ENCODE data around the gene MAGI2.

MAGI2 gene

GRCh38 chr7:79141252-79141651, 312.2 kb downstream of the MAGI2 start:
- H3K27ac ChIP-seq = no peak overlapping the region

GRCh38 chr7:79137942-79138341, 315.5 kb downstream of the MAGI2 start:
- TF ChIP-seq CTCF (conservative IDR thresholded peaks at IDR 0.05) = no peak
- H3K27ac ChIP-seq = no peak overlapping the region

More at GRCh38 chr7:79141252-79141651, 312.2 kb downstream of the MAGI2 start:
- TF ChIP-seq CTCF (conservative IDR thresholded peaks at IDR 0.05) = no peak

- no peak overlapping the region for H3K27ac ChIP-seq
- TF ChIP-seq CTCF (conservative IDR thresholded peaks at IDR 0.05) = no peak
These were observed 320.5 kb downstream of the MAGI2 start for GRCh38 chr7:79132844-79133451.

- no peak for TF ChIP-seq CTCF (conservative IDR thresholded peaks at IDR 0.05)
- H3K27ac ChIP-seq = no peak overlapping the region
These were observed 322.8 kb downstream of the MAGI2 start for GRCh38 chr7:79130715-79131114.

GRCh38 chr7:79124331-79124730, 329.1 kb downstream of the MAGI2 start:
- TF ChIP-seq CTCF (conservative IDR thresholded peaks at IDR 0.05) = no peak
- H3K27ac ChIP-seq = no peak overlapping the region

GRCh38 chr7:79118143-79118542, 335.3 kb downstream of the MAGI2 start:
- no peak for TF ChIP-seq CTCF (conservative IDR thresholded peaks at IDR 0.05)
- H3K27ac ChIP-seq = no peak overlapping the region

GRCh38 chr7:79096361-79096805, 357.1 kb downstream of the MAGI2 start:
- no peak overlapping the region for H3K27ac ChIP-seq
- TF ChIP-seq CTCF (conservative IDR thresholded peaks at IDR 0.05) = no peak
